ENCODE results near the gene HOXC9.

Gene HOXC9

DNA sequence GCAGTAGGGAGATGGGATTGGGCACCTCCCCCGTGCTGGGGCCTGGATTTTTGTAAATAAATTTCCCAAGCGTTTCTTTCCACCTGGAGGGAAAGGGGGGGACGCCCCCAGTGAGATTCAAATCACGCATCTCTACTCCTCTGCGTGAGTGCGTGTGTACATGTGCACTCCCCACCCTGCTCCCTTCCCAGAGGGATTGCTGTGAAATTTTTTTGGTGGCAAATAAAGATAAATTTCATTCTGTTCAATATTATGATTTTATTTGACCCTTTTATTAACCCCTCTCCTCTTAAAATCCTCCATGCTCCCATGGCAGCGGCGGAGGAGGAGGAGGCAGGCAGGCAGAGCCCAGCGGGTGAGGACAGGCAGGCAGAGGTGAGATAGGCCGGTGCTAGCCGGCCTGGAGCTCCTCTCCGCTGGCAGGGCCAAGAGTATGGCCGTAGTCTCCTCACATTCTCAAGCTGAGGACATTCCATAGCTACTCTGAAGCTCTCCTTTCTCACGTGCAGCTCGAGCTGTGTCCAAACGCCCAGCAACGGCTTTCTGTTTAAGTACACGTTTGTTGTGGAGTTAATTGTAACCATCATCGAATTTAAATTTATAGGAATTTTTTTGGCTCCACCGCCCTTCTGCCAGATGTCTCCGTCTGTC lies 23.7 kb upstream of the HOXC9 start:
- DNase-seq (ENCODE audit: low read depth) = no peak

- no peak for DNase-seq (ENCODE audit: low read depth)
Measured at GRCh38 chr12:53976823-53977595, 23.0 kb upstream of the HOXC9 start.

DNA sequence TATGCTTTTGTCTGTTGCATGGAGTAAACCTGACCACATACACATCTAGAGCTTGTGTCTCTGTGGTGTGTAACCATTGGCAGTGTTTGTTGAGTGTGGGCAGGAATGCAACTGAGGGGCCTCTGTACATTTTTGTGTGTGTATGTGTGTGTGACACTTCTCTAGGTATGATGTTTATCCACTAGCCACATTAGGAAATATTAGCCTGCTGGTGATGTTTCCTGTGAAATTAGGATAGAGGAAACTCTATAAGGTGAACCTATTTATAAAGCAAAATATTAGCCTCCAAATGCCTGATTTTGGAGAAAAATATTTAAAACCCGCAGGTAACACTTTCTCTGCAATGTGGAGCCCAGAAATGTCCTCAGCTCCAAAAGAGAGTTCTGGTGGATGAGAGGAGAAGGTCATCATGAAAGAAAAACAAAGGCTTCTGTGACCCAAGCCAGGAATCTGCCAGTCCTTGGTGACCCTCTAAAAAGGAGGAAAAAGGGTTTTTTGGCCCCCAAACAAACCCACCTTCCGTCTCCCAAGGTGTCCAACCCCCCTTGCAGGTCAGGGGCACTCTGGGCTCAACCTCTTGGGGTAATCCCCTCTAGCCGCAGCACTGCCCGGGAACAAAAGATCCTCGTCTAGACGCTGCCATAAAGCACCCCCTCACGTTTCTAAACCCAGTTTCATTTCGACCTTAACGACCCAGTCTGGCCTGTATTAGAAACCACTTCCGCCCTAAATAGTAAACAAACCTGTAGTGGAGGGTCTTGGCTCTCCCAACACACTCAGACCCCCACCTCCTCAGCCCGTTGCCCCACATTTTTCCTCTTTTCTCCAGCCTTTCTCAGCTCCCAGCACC lies 22.1 kb upstream of the HOXC9 start:
- DNase-seq (ENCODE audit: low read depth) = no peak

DNA sequence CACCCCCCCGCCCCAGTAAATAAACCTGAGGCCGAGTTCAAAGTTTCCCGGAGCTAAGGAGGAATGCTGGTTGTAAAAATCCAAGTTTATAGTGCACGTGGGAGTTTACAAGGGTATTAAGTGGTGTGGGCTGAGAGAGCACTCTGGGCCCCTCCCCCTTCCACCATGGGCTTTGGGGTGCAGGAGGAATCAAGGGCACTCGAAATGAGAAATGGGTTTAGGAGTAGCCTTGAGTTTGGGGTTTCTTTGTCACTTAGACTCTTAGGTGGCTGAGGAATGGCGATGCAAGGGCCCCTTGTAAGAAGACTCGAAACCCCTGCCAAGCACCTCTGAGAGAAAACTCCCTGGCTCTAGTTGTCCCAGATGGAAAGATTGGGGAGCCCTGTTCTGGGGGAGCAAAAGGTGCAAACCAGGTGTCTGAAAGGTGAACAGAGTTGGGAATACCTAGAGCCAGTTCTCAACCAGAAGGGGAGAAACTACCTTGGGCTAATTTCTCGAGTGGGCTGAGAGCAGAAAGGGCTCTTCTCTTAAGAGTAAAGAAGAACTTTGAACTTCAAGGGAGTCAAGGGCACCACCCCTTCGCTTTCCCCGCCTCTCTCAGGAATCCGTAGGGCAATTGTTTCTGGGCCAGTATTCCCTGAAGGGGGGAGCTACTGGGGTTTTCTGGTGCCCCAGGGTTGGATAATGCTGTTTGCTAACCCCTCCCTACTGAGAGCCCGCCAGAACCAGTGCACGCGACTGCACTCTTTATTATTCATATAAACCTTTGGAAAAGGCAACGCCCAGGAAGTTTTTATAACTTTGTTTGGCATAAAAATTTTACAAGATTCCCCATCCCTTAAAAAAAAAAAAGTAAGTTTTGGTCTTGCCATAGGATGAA lies 21.2 kb upstream of the HOXC9 start:
- no peak for DNase-seq (ENCODE audit: low read depth)

DNA sequence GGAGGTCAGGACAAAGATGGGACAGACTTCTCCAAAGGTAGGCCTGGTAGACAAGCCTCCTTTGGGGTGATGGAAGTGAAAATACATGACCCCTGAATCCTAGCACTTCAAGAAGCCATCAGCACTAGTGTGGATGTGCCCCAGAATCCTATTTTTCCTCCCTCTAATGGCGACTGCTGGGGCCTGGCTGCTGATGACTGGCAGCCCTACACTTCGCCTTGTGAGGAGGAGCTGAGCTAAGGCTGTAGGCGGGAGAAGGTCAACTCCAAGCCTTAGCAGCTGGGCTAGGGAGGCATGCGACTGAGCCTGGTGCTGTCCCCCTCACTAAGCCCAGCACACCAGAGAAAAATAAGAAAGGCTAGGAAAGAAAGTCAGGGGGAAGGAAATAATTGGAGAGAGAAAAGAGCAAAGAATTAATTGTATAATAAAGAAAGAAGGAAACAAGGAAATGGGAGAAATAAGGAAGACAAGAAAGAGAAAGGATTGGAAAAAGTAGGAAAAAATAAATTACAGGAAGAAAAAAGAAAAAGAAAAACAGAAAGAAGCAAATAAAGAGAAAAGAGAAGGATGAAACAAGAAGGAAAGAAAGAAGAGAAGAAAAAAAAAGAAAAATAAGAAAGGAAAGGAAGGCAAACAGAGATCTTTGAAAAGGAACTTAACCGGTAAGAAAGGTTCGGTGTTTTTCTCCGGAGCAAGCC lies 19.7 kb upstream of the HOXC9 start:
- DNase-seq (ENCODE audit: low read depth) = no peak

DNA sequence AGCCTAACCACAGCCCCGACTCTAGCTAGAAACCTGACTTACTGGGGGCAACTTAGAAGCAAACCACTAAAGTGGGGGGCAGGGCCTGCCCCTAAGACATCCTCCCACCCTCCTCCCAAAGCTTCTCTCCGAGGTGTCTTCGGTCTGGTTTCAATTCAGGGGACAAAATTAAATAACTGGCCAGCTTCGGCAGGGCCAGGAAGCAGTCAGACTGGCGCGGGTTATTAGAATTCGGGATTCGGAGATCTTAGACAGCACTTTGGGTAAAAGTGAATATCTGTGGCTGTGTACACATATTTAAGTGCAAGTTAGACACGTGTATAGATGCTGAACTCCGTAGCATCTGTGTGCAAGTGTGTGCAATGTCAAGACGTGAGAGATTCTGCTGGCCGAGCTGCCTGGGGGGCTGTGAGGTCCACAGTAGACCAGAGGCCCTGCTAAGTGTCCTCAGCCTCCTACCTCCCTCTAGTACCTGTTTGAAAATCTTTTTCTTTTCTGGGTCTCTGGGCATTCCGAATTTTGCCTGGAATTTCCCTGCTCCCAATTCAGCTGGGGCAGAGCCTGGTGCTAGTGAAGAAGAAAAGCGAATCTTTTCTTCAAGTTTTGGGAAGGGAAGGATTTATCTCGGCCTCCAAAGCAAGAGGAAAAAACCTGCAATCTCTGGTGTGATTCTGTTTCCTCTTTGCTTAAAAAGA lies 19.0 kb upstream of the HOXC9 start:
- no peak for DNase-seq (ENCODE audit: low read depth)

DNA sequence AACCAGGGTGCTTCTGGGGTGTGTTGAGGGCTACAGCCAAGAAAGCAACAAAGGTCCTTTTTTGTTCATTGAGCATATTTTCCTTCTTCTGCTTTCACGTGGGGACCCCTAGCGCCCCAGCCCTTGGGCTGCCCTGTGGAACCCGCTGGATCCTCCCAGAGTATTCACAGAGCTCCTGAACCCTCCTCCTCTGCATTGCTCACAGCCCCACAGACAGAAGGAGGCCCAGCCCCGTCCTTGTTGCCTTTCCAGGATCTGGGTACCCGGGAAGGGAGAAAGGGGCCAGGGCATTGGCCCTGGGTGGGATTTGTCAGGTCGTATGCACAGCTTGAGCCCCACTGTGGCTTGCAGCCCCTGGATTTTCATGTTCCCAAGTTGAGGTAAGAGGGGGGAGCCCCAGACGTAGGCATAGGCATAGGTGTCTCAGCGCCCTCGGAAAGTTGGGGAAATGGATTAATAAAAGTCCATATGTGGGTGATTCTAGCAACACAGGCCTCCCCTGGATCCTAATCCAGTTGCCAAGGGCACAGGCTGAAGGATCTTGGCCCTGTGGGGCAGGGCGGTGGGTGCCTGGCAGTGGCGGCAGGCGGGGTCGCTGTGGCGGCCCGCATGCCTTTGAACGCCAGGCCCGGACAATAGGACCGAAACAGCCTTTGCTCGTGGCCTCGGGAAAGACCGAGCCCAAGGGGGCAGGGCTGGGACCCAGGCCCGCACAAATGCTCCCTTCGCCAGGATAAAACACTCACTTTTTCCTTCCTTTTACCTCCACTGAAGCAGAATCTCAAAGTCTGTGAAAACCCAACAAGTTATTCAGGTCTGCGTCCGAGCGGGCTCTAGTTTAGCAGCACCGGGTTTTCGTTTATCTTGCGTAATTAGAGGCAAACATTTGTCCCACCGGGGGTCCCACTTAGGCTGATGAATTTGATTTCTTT lies 18.1 kb upstream of the HOXC9 start:
- DNase-seq (ENCODE audit: low read depth) = no peak

DNA sequence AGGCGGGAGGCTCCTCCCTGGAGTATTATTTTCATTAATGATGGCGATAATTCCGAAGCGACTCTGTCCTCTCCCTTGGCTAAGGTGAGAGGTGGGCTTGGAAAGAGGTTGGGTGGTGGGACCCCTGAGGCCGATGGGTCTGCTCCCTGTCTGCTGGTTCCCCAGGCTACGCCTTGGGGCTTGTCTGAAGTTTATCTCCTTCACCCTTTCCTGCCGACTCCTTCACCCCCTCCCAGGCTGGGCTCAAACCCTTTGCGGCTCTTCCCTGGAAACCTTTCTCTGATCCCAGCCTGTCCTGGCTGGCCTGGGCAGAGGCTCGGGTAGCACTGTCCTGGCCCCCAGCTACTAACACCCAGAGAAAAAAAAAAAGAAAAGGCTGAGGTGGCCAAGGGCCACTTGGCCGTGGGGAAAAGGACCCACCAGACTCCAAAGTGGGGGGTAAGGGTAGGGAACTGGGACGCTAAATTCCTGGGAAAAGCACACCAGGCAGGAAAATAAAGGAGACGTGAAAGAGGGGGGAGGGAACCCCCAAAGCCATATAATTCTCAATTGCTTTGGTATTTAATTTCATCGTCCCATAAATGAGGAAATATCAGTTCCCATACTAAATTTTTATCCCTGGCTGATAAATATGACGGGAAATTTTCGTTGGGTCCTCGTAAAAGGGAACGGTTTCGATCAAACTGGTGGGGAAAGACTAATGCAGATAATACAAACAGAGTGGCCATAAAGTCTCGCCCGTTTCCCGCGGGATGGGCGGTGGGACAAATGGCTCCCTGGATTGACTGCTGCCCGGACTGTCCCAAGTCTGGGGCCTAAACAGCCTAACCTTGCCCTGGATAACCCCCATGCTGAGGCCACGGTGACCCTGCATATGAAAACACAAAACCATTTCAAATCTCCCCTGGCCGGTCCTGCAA lies 17.1 kb upstream of the HOXC9 start:
- DNase-seq (ENCODE audit: low read depth) = no peak

DNA sequence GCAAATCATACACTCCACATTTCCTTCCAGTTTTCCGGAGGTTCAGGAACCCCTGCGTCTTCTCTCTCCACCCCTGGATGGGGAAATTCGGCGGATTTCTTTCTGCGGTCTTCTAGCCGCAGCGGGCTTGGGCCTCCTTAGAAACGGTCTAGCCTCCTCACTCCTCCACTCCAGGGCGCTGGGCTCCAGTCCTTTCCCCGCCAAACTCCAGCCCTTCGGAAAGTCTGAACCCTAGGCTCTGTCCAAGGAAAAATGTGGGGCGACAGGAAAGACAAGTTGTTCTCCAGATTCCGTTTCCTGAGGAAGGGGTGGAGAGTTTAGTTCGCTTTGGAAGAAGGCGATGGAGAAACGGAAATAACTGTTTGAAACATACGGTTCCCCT lies 16.4 kb upstream of the HOXC9 start:
- no peak for DNase-seq (ENCODE audit: low read depth)

- DNase-seq (ENCODE audit: low read depth) = no peak
Measured at GRCh38 chr12:53983950-53984572, 15.9 kb upstream of the HOXC9 start.

DNA sequence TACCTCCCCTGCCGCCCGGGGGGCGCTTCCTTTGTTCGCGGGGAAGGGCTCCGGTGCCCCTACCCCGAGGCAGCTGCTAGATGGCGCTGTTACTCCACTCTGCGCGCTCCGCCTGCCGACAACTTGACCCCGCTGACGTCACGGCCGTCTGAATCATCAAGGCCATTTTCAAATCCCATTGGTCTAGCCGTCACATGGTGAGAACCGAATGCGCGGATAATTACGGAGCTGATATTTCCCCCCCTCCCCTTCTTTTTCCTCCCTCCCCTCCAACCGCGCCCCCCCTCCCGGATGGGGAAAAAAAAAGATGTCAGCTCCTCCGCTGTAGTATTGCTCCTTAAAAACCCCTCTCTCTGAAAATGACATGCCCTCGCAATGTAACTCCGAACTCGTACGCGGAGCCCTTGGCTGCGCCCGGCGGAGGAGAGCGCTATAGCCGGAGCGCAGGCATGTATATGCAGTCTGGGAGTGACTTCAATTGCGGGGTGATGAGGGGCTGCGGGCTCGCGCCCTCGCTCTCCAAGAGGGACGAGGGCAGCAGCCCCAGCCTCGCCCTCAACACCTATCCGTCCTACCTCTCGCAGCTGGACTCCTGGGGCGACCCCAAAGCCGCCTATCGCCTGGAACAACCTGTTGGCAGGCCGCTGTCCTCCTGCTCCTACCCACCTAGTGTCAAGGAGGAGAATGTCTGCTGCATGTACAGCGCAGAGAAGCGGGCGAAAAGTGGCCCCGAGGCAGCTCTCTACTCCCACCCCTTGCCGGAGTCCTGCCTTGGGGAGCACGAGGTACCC lies 14.9 kb upstream of the HOXC9 start, which contains the start of gene HOXC10:
Gene HOXC10 (plus strand): TSS at position 246 of the 791 bp plus-strand sequence. CDS start 114 bp downstream, at position 360.
- peak; percentile 48 for DNase-seq (ENCODE audit: low read depth)

GRCh38 chr12:53985692-53985993 lies 14.3 kb upstream of the HOXC9 start:
- no peak for DNase-seq (ENCODE audit: low read depth)

DNA sequence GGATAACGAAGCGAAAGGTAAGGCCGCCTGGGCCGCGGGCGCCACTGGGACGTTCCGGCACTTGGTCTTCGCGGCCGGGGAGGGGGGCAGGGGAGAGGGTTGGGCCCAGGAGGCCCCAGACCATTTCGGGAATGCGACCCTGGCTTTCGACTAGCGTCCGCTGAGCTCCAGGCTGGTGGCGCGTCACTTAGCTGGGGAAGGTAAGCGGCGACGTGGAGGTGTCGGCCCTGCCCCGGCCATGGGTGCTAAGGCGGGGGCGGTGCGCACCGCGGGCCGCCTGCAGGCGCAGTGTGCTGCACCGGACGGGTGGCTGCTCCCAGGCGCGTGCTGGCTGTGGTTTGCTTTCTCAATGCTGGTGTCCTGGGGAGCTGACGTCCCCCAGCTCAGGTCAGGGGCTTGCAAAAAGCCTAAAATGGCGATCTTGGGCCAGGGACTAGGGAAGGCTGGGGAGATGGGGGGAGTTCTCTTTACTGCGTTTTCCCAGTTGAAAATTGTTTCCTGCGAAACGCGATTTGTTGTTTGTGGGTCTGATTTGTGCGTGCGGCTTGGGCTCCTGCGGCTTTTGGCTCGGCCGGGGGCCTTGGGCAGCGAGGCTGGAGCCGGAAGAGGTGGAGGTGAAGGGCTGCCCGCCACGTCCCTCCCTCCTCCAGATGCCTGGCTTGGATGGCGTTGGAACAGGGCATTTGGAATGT lies 13.8 kb upstream of the HOXC9 start:
- no peak for DNase-seq (ENCODE audit: low read depth)

GRCh38 chr12:53986686-53987483 lies 13.1 kb upstream of the HOXC9 start:
- no peak for DNase-seq (ENCODE audit: low read depth)

GRCh38 chr12:53987787-53988230 lies 12.2 kb upstream of the HOXC9 start:
- no peak for DNase-seq (ENCODE audit: low read depth)

Measured in stimulated activated CD8-positive, alpha-beta memory T cell treated with anti-CD3 and anti-CD28 coated beads, Interleukin-12 subunit alpha, Interleukin-12 subunit beta, amount 100 ng/mL, for 4 hours (primary cell).